OCI-LY3 (cell line): ENCODE data around the gene MIPOL1.

Experiments used
- CTCF ChIP-seq: fragments of 200-600, 300-600 bp; sonication (generic); IDR thresholded peaks from 2 replicates; pipeline ENCODE4 v1.5.1; 2014; ENCODE audit warnings: antibody characterized with exemption, low read length, low read depth
- EZH2phosphoT487 ChIP-seq: fragments of 200-600 bp; shearing (Covaris generic); IDR thresholded peaks from 2 replicates; pipeline ENCODE4 v1.6.1; 2018; ENCODE audit warnings: antibody characterized with exemption, mixed run types, low read depth

- TF ChIP-seq CTCF: no peak
- no peak for TF ChIP-seq EZH2phosphoT487
Measured at GRCh38 chr14:37403626-37404025, 205.9 kb downstream of the MIPOL1 start.
